C4-2B (cell line): Measurements from ENCODE around the gene GANAB.
"Not testable (repeated sequence)": the region's sequence is repeated elsewhere in the genome, so short reads cannot be mapped to it uniquely, and the experiment has no call there.

Experiments
- H3K27ac ChIP-seq: fragments of 450-650 bp; 2 replicates; pipeline ENCODE4 v1.5.1; 2017
- ZFX ChIP-seq: fragments of 450-650 bp; IDR thresholded peaks from 2 replicates; pipeline ENCODE4 v1.6.1; 2017
- TF ChIP-seq, protein P1 (sequence below): fragments of 450-650 bp; conservative IDR thresholded peaks from 2 replicates; pipeline ENCODE4 v1.5.1; 2017; ENCODE audit warnings: mild to moderate bottlenecking

Gene GANAB

GRCh38 chr11:62645946-62646824 is at the start of gene GANAB:
Gene GANAB (minus strand): TSS chr11:62646613. CDS start chr11:62646599, 14 bp downstream.
- TF ChIP-seq, protein P1, sequence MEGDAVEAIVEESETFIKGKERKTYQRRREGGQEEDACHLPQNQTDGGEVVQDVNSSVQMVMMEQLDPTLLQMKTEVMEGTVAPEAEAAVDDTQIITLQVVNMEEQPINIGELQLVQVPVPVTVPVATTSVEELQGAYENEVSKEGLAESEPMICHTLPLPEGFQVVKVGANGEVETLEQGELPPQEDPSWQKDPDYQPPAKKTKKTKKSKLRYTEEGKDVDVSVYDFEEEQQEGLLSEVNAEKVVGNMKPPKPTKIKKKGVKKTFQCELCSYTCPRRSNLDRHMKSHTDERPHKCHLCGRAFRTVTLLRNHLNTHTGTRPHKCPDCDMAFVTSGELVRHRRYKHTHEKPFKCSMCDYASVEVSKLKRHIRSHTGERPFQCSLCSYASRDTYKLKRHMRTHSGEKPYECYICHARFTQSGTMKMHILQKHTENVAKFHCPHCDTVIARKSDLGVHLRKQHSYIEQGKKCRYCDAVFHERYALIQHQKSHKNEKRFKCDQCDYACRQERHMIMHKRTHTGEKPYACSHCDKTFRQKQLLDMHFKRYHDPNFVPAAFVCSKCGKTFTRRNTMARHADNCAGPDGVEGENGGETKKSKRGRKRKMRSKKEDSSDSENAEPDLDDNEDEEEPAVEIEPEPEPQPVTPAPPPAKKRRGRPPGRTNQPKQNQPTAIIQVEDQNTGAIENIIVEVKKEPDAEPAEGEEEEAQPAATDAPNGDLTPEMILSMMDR: no peak
- peak; percentile 89; the same call in 1 of the 2 replicates for TF ChIP-seq ZFX
- H3K27ac ChIP-seq: peak within 1 kb of the TSS; percentile 97

GRCh38 chr11:62694455-62695167 is 48.2 kb upstream of the GANAB start:
- no peak for TF ChIP-seq ZFX
- TF ChIP-seq, protein P1: peak; percentile 87
- H3K27ac ChIP-seq: no peak overlapping the region

DNA sequence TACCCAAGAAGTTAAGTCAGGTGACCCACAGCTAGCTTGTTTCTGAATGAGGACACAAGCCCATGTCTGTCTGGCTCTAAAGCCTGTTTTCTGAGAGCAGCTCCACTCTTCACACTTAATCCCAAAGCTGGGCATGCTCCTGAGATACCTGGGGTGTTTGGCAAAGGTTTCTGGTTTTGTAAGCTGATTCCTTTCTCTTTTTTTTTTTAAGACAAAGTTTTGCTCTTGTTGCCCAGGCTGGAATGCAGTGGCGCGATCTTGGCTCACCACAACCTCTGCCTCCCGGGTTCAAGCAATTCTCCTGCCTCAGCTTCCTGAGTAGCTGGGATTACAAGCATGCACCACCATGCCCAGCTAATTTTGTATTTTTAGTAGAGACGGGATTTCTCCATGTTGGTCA is 47.2 kb upstream of the GANAB start:
- not testable (repeated sequence) for H3K27ac ChIP-seq

DNA sequence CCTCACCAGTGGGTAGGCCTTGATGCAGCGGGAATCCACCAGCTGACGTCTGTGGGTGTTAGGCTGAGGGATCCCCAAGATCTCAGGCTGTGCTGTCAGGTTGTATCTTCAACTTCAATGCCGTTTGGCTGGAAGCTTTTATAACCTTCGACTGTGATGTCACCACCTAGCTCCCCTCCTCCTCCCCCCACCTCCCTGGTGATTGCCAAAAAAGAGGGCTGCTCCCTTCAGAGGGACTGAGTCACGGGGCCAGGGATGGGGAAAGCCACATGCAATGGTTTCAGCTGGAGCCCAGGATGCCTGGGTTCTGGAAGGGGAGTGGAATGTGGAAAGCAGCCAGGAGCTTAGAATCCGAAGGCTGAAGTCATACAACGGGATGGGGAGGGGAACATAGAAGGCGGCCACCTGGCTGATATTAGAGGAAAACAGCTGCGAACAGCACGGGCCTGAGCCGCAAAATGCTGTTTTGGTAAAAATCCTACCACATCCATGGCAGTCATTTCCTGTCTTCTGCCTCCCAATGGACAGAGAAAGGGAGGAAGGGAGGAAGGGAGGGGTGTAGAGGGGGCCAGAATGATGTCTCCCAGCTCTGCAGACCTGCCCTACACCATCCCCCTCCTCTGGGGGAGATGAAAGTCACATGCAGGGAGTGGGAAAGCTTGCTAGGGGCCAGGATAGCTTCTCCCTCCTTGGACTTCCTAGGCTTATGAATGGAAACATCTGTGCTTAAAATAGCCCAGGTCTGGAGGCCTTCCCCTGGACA is 43.2 kb upstream of the GANAB start, which contains the start of gene LRRN4CL:
Gene LRRN4CL, minus strand, starts transcription at position 110 of the 763 bp plus-strand sequence. CDS start 1,022 bp downstream, outside the sequence.
- H3K27ac ChIP-seq: no peak within 1 kb of the TSS
- TF ChIP-seq, protein P1: no peak
- TF ChIP-seq ZFX: no peak

DNA sequence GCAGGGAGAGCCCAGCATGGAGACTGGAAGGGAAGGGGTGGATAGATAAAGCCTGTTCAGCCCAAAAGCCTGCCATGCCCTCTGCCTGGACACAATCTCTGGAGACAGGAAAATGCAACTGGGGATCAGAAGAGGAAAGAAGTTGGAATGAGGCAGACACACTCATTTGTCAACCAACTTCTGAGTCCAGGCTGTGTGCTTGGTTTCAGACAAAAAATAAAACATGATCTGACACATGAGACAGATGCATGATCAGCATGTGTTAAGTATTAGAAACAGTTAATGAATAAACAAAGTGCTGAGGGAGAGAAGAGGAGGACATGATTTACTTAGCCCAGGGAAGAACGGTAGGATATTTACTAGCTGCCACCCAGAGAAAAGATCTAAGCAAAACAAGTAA is 42.1 kb upstream of the GANAB start:
- no peak for TF ChIP-seq ZFX
- TF ChIP-seq, protein P1: no peak
- no peak overlapping the region for H3K27ac ChIP-seq

GRCh38 chr11:62687508-62688396 is 41.3 kb upstream of the GANAB start:
- H3K27ac ChIP-seq: no peak overlapping the region
- TF ChIP-seq, protein P1: no peak
- TF ChIP-seq ZFX: no peak

GRCh38 chr11:62682518-62682917 is 36.1 kb upstream of the GANAB start:
- no peak for TF ChIP-seq ZFX
- TF ChIP-seq, protein P1: no peak
- no peak overlapping the region for H3K27ac ChIP-seq
